ENCODE data around the gene LVRN. TPM values are rescaled to one million over a fixed set of nuclear protein-coding genes. Genes with fewer than 3 reads are reported as not detected.

LVRN gene
- total RNA-seq, 1 donor from 2014 or later, result 4.2 TPM

GRCh38 chr5:115995351-115995750 is 33.1 kb downstream of the LVRN start:
- Histone ChIP-seq H3K36me3 (no peaks in the 10 kb centered on the region), H3K27me3 (no peaks in the 10 kb centered on the region), H3K4me1 (peaks cover 0 to 7% of the 10 kb centered on the region in 2 donors), H3K9me3 (no peaks in the 10 kb centered on the region), H3K27ac (no peak overlapping the region), H3K4me3 (no peak overlapping the region)
- intact Hi-C loops (cut with DNase I), result no loop called here
- no peak for TF ChIP-seq CTCF (IDR thresholded peaks at IDR 0.05)
- DNase-seq (ENCODE audit: low spot score in 2 of 2), result no peak

GRCh38 chr5:116002116-116002906 is 40.0 kb downstream of the LVRN start:
- H3K27me3 ChIP-seq, result no peaks in the 10 kb centered on the region
- no peaks in the 10 kb centered on the region for H3K9me3 ChIP-seq
- no peak for TF ChIP-seq CTCF (IDR thresholded peaks at IDR 0.05)
- no peak overlapping the region for H3K4me3 ChIP-seq
- peaks cover 0 to 3% of the 10 kb centered on the region in 2 donors for H3K4me1 ChIP-seq
- H3K27ac ChIP-seq, result no peak overlapping the region
- no peak for DNase-seq (ENCODE audit: low spot score in 2 of 2)
- H3K36me3 ChIP-seq, result no peaks in the 10 kb centered on the region
- intact Hi-C loops (cut with DNase I), result no loop called here

- no peak for TF ChIP-seq CTCF (IDR thresholded peaks at IDR 0.05)
- intact Hi-C loops (cut with DNase I), result no loop called here
- Histone ChIP-seq H3K4me1 (peaks cover 0 to 3% of the 10 kb centered on the region in 2 donors), H3K4me3 (no peak overlapping the region), H3K9me3 (no peaks in the 10 kb centered on the region), H3K27ac (no peak overlapping the region), H3K36me3 (no peaks in the 10 kb centered on the region), H3K27me3 (no peaks in the 10 kb centered on the region)
- no peak for DNase-seq (ENCODE audit: low spot score in 2 of 2)
These were observed 42.0 kb downstream of the LVRN start for GRCh38 chr5:116004248-116004647.

- Histone ChIP-seq H3K27me3 (no peaks in the 10 kb centered on the region), H3K4me1 (peaks cover 0 to 3% of the 10 kb centered on the region in 2 donors), H3K36me3 (no peaks in the 10 kb centered on the region), H3K27ac (no peak overlapping the region), H3K4me3 (no peak overlapping the region), H3K9me3 (no peaks in the 10 kb centered on the region)
- DNase-seq (ENCODE audit: low spot score in 2 of 2), result no peak
- intact Hi-C loops (cut with DNase I), result no loop called here
- no peak for TF ChIP-seq CTCF (IDR thresholded peaks at IDR 0.05)
These were observed 47.5 kb downstream of the LVRN start for GRCh38 chr5:116009806-116010205.

GRCh38 chr5:116011046-116011445 is 48.8 kb downstream of the LVRN start:
- intact Hi-C loops (cut with DNase I), result no loop called here
- no peak for DNase-seq (ENCODE audit: low spot score in 2 of 2)
- H3K36me3 ChIP-seq, result no peaks in the 10 kb centered on the region
- no peak overlapping the region for H3K4me3 ChIP-seq
- no peaks in the 10 kb centered on the region for H3K9me3 ChIP-seq
- TF ChIP-seq CTCF (IDR thresholded peaks at IDR 0.05), result no peak
- H3K27me3 ChIP-seq, result no peaks in the 10 kb centered on the region
- H3K27ac ChIP-seq, result no peak overlapping the region
- H3K4me1 ChIP-seq, result no peaks in the 10 kb centered on the region

All from ascending aorta (tissue), 2 donors.